BJ (cell line): Measurements from ENCODE around the gene CCDC33. TPM values are rescaled to one million over a fixed set of nuclear protein-coding genes. Genes with fewer than 3 reads are reported as not detected.

ENCODE experiments used
- CTCF ChIA-PET: fragments of 350-600 bp; formaldehyde crosslinking; extraction: SDS; loops from one replicate; lab custom pipeline; 2021; ENCODE audit warnings: antibody characterized with exemption, inconsistent platforms; lab: Yijun Ruan, JAX
- POLR2A ChIA-PET: fragments of 300-600 bp; sonication (Branson Sonifier 250); formaldehyde crosslinking; extraction: SDS; loops from one replicate; lab custom pipeline; 2021; ENCODE audit warnings: antibody characterized with exemption; lab: Charles Lee
- DNase-seq: peaks from one replicate; pipeline ENCODE4 v3.0.0-alpha.2; 2011; ENCODE audit warnings: low read depth
- H3K27me3 ChIP-seq: 2 replicates; pipeline ENCODE4 v1.6.0; 2011; ENCODE audit warnings: low read length; ENCODE audit not compliant: control insufficient read depth, insufficient read depth
- H3K36me3 ChIP-seq: 2 replicates; pipeline ENCODE4 v1.5.1; 2011; ENCODE audit warnings: low read length; ENCODE audit not compliant: control insufficient read depth, insufficient read depth
- H3K4me3 ChIP-seq: 2 replicates; pipeline ENCODE4 v1.5.1; 2011; ENCODE audit warnings: low read depth, mild to moderate bottlenecking, control low read depth, low read length
- polyA plus RNA-seq: library from polyadenylated mRNA; depleted of rRNA; stranded (reverse); fragments of >200 nt; gene quantifications from 2 replicates; pipeline ENCODE4 v1.2.3, GENCODE V29; 2011
- TF ChIP-seq, protein P1 (sequence below): IDR thresholded peaks from 2 replicates; pipeline ENCODE4 v1.5.1; 2011; ENCODE audit warnings: low read depth, mild to moderate bottlenecking, control low read depth, inconsistent platforms, low read length, moderate library complexity; ENCODE audit not compliant: insufficient read depth

The CCDC33 gene
- polyA plus RNA-seq, 1 experiment: 0.26 TPM

DNA sequence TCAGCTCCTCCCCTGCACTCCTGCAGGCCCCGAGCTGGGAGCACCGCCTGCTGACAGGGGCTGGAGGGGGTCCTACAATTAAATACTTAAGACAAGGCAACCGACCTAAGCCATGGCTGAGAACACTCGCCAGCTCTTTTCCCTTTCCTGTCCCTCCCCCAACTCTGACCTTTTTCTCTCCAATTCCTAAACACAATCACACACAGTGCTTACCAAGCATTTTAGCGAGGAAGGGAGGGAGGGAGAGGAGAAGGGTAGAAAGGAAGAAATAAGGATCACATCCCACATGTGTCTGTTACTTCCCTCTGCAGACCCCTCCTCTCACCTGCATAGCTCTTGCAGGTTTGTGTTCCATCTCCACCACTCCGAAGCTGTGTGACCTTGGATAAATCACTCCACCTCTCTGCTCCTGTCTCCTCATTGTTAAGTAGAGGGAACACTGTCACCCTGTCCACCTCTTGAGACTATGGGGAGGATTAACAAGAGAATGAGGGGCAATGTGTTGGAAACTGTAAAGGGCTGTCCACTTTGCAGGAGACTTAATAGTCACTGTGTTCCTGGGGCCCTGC lies 67.7 kb downstream of the CCDC33 start:
- H3K36me3 ChIP-seq: no peaks in the 10 kb centered on the region
- TF ChIP-seq, protein P1, sequence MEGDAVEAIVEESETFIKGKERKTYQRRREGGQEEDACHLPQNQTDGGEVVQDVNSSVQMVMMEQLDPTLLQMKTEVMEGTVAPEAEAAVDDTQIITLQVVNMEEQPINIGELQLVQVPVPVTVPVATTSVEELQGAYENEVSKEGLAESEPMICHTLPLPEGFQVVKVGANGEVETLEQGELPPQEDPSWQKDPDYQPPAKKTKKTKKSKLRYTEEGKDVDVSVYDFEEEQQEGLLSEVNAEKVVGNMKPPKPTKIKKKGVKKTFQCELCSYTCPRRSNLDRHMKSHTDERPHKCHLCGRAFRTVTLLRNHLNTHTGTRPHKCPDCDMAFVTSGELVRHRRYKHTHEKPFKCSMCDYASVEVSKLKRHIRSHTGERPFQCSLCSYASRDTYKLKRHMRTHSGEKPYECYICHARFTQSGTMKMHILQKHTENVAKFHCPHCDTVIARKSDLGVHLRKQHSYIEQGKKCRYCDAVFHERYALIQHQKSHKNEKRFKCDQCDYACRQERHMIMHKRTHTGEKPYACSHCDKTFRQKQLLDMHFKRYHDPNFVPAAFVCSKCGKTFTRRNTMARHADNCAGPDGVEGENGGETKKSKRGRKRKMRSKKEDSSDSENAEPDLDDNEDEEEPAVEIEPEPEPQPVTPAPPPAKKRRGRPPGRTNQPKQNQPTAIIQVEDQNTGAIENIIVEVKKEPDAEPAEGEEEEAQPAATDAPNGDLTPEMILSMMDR: no peak
- DNase-seq: no peak
- POLR2A ChIA-PET: no interaction called here
- peaks cover 29% of the 10 kb centered on the region for H3K27me3 ChIP-seq
- CTCF ChIA-PET: interaction anchor here (0.7 to 2.2 kb wide), 13 partner anchors 14 to 255 kb away, joined by 3 to 12 read pairs (median 3); no protein-coding TSS in a partner anchor
- H3K4me3 ChIP-seq: no peak overlapping the region

DNA sequence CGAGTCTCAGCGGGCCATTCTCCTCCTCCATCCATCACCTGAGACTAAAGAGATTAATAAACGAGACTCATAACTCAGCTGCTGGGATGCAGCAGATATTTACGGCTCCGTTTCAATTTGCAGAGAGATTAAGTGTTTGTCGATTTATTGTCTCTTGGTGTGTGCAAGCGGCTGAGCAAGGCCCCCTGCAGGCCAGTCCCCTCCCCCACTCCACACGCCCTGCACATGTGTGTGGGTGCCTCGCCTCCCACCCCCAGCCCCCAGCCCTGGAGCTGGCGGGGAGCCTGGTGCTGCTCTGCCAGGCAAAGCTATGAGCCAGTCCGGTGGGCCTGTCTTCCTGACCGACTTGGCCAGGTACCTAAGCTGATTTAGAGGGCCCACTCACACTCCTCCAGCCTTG lies 68.3 kb downstream of the CCDC33 start:
- TF ChIP-seq, protein P1: no peak
- no peak for DNase-seq
- POLR2A ChIA-PET: no interaction called here
- Histone ChIP-seq H3K36me3 (no peaks in the 10 kb centered on the region), H3K4me3 (no peak overlapping the region), H3K27me3 (peaks cover 29% of the 10 kb centered on the region)
- CTCF ChIA-PET: interaction anchor here (0.7 to 2.2 kb wide), 12 partner anchors 15 to 332 kb away, joined by 3 to 12 read pairs (median 4); partner anchors contain the start of gene ISLR

DNA sequence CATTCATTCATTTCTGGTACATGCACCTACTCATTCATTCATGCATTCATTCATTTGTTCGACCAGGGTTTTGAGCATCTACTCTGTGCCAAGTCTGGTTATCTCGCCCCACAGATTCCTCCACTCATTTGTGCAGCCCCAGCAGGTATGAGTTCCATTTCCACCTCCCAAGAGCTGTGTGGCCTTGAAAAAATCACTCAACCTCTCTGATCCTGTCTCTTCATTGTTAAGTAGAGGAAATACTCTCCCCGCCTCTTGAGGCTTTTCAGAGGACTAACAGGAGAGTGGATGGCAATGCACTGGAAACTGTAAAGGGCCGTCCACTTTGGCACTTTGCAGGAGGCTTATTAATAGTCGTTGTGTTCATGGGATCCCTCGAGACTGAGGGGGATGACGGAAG lies 69.6 kb downstream of the CCDC33 start:
- ChIA-PET CTCF (interaction anchor here (1.1 to 2.2 kb wide), 2 partner anchors 178 to 333 kb away, joined by 4 to 12 read pairs; no protein-coding TSS in a partner anchor), POLR2A (no interaction called here)
- H3K27me3 ChIP-seq: peaks cover 26% of the 10 kb centered on the region
- no peaks in the 10 kb centered on the region for H3K36me3 ChIP-seq
- DNase-seq: no peak
- TF ChIP-seq, protein P1: no peak
- no peak overlapping the region for H3K4me3 ChIP-seq

DNA sequence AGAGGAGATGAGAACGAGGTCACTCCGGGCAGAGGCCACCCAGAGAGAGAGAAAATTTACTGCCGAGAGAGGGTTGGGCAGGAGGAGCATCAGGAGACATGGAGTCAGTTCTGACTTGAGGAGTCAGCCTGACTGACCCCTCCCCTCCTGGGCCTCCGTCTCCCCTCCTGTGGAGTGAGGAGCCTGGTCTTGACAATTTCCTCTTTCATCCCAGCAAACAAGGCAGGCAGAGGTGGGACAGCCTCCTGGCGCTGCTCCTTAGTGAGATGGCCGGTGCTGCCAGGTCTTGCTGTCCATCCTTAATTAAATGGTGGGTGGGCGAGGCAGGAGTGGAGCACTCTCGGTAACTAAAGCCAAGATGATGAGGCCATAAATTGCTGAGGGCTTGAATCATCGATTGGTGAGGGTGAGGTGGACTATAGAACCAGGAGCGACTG lies 70.7 kb downstream of the CCDC33 start:
- Histone ChIP-seq H3K36me3 (no peaks in the 10 kb centered on the region), H3K27me3 (peaks cover 21% of the 10 kb centered on the region), H3K4me3 (no peak overlapping the region)
- TF ChIP-seq, protein P1: no peak
- DNase-seq: no peak
- POLR2A ChIA-PET: no interaction called here
- CTCF ChIA-PET: interaction anchor here (0.8 to 9.2 kb wide), 19 partner anchors 16 to 335 kb away, joined by 3 to 278 read pairs (median 9); partner anchors contain the start of genes ISLR2 and STRA6
